Mammary epithelial cell (primary cell): ENCODE measurements around the gene PPARG.

Source experiments
- EZH2 ChIP-seq: IDR thresholded peaks from 2 replicates; pipeline ENCODE4 v1.6.1; 2012; ENCODE audit warnings: low read length, inconsistent platforms, borderline replicate concordance
- TF ChIP-seq, protein P1 (sequence below), 2 donors: IDR thresholded peaks in 1 of 2; conservative IDR thresholded peaks in 1 of 2; 2 replicates each; pipeline ENCODE4 v1.5.1; 2011 to 2012; ENCODE audit warnings: inconsistent platforms in 2 of 2, low read length in 2 of 2, mild to moderate bottlenecking in 2 of 2, control low read depth in 1 of 2, low read depth in 1 of 2; ENCODE audit not compliant: insufficient read depth in 1 of 2; ENCODE audit errors: extremely low read depth in 1 of 2

DNA sequence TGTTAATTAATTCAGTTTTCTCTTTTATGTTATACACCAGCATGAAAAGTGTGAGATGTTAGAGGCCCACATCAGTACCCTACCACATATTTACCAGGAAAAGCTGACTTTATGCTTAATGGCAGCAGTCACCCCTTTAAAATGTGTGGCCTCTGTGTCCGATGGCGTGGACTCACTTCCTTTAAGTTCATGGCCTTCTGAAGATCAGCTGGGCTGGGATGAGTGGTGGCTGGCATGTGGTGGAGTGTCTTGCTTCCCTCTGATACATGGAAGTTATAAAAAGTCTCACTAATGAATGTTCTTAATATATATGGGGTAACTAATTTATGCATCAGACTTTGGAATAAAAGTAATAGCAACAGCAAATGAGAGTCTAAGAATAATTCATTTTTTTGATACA lies 32.1 kb downstream of the PPARG start:
- TF ChIP-seq, protein P1, sequence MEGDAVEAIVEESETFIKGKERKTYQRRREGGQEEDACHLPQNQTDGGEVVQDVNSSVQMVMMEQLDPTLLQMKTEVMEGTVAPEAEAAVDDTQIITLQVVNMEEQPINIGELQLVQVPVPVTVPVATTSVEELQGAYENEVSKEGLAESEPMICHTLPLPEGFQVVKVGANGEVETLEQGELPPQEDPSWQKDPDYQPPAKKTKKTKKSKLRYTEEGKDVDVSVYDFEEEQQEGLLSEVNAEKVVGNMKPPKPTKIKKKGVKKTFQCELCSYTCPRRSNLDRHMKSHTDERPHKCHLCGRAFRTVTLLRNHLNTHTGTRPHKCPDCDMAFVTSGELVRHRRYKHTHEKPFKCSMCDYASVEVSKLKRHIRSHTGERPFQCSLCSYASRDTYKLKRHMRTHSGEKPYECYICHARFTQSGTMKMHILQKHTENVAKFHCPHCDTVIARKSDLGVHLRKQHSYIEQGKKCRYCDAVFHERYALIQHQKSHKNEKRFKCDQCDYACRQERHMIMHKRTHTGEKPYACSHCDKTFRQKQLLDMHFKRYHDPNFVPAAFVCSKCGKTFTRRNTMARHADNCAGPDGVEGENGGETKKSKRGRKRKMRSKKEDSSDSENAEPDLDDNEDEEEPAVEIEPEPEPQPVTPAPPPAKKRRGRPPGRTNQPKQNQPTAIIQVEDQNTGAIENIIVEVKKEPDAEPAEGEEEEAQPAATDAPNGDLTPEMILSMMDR (conservative IDR thresholded peaks at IDR 0.05 in 1 of 2, IDR thresholded peaks at IDR 0.05 in 1 of 2; ENCODE audit: extremely low read depth in 1 of 2, insufficient read depth in 1 of 2, low read depth in 1 of 2, low read length in 2 of 2): no peak
- TF ChIP-seq EZH2: no peak
